HPDE6-E6E7 (cell line): ENCODE results near the gene KARS1.
A peak's percentile ranks its signal among the peaks of the same experiment; 100 is the strongest.
"Not testable (repeated sequence)": the region's sequence is repeated elsewhere in the genome, so short reads cannot be mapped to it uniquely, and the experiment has no call there.

Experiments used
- DNase-seq: peaks from one replicate; pipeline ENCODE4 v3.0.0; 2011; ENCODE audit warnings: missing footprints; ENCODE audit errors: extremely low spot score

The KARS1 gene

DNA sequence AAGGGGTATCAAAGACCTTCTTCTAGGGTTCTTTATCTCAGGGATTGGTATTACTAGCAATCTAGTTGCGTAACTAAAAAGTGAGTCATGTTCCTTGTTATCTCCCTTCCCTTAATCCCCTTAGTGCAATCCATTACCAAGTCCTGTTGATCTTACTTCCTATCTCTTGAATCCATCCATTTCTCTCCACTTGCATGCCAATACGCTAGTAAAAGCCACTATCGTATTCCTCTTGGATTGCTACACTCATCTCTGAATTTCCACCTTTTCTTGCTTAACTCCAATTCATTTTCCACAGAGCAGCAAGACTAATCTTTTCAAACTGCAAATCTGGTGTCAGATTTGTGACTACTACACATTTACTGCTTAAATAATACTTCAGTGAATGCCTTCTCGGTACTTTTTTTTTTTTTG lies 22.5 kb downstream of the KARS1 start:
- DNase-seq = peak; percentile 17

DNA sequence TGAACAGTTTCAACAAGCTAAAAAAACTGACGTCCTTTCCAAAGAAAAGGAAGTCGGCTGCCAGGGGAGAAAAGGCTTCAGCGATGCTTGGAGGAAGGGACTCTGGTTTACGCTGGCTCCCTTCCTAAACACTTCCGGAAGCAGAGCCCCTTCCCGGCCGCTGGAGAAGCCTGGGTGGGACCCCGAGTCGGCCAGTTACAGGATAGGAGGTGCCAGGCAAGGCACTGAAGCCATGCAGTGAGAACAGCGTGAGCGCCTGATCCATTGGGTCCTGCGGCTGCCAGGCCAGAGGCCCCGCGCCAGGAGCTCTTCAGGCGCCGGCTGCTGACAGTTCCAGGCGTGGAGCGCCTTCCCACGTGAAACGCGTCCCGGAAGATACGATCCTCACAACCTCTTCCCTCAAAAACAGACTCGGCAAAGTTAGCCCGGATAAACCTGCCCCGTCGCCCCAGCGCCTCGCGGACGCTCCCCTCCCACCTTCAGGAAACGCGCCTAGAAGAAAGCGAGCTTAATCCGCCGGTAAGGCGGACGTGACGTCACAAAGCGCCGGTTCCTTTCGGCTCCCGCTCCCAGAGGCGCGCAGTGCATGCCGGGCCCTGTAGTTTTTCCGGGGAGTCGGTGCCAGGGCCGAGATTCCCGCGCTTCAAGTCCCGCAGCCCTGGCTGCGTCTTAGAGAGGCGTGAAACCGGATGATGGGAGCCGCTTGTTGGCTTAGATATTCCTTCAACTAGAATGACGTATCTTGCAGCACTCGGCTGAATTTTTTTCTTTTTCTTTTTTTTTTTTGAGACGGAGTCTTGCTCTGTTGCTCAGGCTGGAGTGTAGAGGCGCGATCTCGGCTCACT lies 24.5 kb downstream of the KARS1 start, which contains the start of gene ADAT1:
TSS of gene ADAT1 (minus strand) at position 521 of the 845 bp plus-strand sequence. CDS start 2,482 bp downstream, outside the sequence.
- DNase-seq = peak; percentile 98

DNA sequence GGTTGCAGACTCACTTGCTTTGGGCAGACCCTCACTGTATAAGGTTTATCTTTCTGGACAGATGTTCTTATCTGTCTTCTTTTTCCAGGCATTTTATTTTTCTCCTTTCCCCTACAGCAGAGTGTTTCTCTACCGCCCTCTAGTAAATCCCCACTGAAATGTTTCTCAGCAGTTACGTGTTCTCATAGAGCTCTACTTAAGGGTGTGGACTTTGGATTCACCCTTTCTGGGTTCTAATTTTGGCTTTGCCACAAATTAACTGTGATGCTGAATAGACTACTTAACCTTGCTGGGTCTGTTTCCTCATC lies 26.3 kb downstream of the KARS1 start:
- peak; percentile 23 for DNase-seq

DNA sequence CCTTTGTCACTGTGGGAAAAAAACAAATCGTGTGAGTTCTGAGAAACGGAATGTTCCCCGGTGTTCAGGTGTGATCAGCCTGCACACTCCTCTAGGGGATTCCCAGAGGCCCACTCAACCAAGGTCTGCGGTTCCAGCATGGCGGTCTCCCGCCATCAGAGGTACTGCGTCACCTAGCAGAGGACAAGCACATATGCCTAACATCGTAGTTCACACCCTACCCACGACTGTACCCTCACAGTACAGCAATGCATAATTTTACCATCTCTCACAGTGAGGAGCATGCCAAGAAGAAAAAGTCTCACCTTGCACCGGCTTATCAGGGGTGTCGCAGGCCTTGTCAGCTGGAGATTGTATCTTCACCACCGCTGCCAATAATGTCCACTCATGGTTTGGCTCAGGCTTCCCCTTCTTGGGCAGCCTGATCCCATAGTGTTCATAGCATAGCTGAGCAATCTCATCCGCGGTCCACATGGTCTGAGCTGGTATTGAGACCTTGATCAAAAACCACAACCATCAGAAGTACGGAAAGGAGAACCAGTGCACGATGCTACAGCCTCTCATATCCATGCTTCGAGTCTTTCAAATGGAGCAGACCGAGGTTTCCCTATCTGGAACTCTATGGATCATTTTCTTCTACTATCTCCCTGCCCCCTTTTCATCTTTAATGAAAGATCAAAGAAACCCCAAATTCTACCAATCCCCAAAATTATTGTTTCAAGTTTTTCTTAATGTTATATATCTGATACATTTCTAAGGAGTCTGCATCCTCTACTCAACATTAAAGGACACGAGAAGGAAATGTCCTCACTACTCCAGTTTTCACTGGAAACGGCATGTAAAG lies 26.9 kb downstream of the KARS1 start:
- DNase-seq = no peak

DNA sequence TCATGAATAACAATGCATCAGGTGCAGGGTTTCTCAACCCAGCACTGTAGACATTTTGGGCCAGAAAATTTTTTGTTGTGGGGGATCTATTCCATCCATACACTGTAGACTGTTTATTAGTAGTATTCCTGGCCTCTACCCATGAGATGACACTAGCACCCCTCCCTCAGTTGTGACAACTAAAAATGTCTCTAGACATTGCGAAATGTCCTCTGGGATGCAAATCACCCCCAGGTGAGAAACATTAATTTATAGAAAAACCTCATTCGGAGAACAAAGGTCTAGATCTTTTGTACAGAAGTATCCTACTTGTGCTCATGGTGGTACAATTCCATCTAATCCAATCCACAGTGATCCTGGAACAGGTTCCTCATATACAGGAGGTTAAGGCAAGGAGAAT lies 28.7 kb downstream of the KARS1 start:
- DNase-seq = no peak

DNA sequence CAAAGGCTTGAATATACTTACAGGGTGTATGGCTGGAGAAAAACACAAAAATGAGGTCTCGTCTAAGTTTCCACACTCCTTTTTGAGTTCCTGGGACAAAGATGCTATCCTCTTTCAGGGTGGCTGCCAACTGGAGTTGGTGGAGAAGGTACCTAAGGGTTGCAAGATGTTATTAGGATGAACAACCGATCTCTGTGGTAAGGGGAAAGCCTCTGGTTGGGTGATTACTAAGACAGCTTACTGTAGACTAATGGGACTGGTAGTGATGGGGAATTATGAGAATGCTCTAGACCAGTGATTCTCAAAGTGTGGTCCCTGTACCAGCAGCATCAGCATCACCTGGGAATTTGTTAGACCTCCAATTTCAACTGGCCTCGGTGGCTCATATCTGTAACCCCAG lies 30.3 kb downstream of the KARS1 start:
- no peak for DNase-seq

DNA sequence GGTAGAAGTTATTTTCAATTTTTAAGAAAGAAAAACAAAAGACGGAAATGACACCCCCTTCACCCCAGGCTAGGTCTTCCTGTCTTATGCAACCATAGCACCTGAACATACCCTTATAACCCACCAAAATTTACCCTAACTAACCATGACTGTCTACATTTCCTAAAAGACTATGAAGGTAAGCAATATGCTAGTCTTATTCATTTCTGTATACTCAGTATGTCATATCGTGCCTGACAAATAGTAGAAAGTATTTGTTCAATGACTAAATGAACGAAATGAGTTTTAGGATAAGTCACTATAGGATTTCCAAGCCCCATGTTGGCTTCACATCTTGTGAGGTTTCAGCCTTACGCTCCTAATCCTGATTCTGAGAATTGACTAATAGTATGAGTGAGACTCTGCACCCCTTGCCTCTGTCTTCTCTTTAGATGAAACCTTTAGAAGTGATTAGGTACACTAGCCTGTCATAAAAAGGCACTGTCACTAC lies 30.9 kb downstream of the KARS1 start:
- no peak for DNase-seq

DNA sequence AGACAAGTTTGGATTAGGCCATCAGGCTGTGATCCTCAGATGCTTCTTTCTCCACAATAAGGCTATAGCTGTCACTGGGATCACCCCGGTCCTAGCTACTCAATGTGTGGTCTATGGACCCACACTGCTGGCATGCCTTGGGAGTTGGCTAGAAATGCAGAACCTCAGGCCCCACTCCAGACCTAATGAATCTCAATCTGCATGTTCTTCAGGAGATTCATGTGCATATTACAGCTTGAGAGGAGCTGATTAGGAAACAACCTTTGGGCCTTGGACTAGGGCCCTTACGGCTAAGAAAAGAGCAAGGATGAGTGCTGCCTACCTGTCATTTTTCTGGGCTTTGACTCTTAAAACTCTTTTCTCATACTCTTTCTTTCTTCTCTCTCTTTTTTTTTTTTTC lies 31.8 kb downstream of the KARS1 start:
- no peak for DNase-seq

DNA sequence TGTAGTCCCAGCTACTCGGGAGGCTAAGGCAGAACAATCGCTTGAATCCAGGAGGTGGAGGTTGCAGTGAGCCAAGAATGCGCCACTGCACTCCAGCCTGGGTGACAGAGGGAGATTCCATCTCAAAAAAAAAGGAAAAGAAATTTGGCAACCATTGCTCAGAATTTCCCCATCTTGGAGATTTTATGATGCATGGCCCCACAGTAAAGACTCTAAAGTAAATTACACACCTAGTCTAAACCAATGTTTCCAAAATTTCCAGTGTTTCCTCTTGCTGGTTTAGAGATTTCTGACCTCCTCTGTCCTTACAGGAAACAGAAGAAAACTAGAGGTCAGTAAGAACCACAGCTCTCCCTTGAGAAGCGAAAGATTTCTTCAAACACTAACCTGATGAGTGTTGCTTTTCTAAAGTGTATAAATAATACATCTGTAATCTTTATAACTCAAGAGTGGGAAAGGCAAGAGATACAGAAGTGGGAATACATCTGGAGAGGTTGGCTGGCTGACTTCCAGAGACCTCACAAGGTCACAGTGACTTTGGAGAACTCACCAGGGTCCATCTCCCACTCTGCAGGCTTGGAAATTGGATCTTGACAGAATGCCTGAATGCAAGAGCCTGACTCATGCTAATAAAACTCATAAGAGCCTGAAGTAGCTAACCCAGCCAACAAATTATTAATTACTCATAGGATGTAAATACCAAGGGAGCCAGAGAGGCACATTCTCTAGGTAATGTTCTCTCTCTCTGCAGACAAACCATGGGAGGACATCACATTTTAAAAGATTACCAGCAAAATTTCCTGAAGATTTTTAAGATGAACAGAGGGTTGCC lies 33.2 kb downstream of the KARS1 start:
- DNase-seq = no peak

DNA sequence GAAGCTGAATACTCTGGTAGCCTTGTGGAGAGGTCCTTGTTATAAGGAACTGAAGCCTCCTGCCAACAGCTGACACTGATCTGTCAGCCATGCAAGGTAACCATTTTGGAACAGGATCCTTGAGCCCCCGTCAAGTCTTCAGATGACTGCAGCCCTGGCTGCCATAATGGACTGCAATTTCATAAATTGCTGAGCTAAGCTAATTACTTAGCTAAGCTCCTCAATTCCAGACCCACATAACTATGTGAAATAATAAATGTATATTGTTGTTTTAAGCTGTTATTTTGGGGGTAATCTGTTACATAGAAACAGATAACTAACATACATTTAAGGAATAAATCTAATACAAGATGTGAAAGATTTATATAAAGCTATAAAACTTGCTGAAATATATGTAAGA lies 41.0 kb downstream of the KARS1 start:
- DNase-seq = no peak

DNA sequence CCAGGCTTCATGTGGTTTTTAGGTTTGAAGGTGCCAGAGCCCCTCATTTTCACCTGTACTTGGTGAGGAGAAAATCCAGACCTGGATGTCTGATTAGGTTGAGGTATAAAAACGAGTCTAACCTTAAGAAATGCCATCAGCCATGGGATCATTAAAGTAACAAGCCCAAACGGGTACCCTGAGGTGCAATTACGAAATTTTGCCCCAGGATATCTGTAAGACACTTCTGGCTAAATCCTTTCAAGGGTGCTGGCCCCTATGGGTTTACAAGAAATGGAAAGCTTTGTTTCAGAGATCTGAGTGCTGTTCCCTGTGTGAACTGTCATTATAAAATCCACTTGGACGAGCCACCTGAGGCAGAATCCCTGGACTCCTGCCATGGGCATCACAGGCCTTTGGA lies 44.2 kb downstream of the KARS1 start:
- no peak for DNase-seq

DNA sequence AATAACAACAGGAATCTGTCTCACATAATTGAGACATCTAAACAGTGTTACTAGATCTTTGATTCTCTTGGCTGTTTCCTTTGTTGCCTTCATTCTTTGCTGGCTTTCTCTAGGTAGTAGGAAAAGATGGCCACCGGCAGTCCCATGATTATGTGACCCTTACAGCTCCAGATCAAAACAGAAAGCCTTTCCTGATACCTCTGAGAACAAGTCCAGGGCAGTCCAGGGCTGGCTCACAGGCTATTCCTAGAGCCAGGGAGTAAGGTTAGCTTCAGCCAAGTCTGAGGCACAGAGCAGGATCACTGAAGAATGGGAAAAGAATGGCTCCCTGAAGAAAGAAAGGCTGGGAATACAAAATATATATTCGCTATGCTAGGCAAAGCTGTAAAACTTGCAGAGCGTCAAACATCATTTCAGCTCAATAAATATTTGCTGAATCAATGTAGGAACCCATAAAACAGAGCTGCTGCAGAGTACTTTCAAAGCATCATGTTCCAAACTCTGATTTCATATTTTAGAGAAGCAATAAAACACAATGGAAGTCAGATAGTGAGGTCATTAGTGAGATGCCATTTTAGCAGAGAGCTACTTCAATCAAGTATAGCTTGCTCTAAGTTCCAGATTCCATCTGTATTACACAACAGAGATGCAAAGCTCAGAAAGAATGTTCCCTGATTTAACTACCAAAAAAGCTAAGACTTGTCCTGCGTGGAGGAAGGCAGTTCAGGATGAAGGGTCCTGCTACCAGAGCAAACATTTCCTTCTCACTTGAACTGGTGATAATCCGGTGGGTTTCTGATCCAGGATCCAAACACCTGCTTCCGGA lies 47.8 kb downstream of the KARS1 start:
- no peak for DNase-seq

DNA sequence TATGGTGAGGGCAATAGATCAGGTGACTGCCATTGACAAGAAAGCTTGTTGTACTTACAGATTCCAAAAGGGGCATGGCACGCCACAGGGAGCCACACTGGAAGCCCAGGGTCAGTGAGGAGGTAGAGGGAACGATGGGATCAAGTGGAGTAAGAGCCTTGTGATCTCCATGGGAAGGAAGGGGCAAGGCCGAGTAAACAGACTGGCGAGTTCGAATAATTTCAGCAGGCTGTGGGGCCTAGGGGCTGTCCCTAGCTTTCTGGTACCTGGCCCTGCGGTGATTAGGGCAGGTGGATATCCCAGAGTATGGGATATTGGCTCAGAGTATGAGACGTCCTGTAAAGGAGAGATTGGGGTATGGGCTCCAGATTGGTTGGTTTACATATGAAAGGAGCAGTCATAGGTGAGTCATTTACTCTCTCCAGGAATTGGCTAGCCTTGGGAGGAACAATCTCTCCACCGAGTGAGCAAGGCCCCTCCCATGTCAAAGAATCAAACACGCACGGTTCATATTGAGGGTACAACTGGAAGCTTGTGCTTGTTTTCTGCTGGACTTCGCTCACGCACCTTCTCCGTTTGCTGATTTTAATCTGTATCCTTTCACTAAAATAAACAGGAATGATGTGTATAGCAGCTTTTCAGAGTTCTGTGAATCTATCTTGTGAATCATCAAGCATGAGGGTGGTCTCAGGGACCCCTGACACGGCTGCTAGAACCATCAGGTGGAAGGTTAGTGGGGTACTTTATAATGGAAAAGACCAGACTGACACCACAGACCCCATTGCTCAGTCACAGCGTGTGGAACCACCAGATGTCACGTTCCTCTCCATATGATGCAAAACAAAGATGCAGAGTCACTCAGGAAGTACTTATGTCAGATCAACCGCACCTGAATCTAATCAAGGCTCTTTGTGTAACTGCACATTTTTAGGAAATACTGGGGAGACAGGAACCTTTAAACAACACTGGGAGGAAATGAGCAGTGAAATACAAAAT lies 53.3 kb downstream of the KARS1 start:
- peak; percentile 89 for DNase-seq

DNA sequence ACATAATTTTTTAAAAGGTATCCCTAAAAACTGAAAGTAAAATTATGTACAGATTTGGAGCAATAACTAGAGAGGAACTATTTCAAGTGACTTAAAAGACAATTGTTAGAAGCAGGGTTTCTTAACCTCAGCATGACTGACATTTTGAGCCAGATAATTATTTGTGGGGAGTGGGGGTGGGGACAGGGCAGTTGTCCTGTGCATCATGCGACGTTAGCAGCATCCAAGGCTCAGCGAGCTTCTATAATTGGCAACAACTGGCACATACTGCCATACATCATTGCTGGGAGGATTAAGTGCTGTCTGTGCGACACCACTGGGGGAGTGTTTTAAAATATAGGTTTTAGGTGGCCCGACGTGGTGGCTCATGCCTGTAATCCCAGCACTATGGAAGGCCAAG lies 54.2 kb downstream of the KARS1 start:
- no peak for DNase-seq

DNA sequence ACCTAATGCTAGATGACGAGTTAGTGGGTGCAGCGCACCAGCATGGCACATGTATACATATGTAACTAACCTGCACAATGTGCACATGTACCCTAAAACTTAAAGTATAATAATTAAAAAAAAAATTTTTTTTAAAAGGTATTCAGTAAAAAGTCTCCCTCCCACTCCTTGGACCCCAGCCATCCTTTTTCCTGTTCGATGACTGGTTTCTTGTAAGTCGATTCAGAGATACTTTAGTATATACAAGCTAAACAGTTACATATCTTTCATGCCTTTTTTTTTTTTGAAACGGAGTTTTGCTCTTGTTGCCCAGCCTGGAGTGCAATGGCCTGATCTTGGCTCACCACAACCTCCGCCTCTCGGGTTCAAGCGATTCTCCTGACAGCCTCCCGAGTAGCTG lies 55.5 kb downstream of the KARS1 start:
- DNase-seq = not testable (repeated sequence)

DNA sequence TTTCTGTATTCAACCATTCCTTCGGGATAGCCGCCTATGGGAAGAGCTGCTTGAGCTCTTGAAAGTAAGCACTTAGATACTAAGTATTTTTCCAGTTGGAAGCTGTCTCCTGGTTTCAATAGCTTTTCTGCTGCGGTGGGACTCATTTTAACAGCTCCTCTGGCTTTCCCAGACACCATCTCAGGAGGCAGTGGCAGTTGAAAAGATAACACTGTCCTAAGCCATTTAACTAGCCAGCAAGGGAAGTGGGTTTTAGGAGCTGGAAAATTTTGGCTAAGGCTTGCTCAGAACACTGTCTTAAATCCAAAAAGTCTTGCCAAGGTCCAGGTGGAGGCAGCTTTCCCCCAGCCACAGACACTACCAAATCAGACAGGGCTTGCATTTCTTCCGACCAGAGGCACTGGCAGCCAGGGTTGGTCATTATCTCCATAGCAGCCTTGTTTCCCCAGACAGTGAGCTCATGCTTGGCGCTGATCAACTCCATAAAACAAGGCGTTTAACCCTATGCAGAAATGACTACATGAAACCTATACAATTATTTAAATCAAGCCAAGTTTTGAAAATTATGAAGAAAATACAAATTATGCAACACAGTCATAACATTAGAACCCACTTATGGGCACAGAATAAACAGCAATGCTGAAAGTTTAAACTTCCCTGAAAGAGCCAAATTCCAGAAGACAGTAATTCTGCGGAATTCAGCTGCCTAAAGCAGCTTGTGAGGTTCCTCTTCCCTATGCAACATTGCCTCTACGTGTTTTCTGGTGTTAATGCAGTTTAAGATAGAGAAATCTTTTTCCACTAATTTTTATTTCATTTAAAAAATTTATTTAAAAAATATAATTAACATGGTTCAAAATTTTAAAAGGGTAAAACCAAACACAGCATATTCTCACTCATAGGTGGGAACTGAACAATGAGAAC lies 56.3 kb downstream of the KARS1 start:
- DNase-seq = no peak

DNA sequence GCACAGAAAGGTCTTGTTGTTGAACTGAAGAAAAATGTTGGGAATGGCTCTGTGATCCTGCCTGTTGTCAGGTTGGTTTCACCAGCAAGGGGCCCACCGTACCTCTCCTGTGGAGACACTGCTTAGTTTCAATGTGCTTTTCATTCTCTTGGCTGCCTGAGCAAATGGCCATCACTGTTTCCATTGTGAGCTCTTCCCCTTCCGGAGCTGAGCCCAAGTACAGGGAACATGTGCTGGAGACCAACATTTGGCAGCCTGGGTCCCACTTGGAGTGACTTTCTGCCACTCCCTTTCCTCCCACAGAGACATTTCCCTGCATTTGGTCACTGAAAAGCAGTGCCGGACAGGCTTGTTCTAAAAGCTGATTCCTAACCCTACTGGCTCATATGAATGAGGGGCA lies 58.2 kb downstream of the KARS1 start:
- no peak for DNase-seq

DNA sequence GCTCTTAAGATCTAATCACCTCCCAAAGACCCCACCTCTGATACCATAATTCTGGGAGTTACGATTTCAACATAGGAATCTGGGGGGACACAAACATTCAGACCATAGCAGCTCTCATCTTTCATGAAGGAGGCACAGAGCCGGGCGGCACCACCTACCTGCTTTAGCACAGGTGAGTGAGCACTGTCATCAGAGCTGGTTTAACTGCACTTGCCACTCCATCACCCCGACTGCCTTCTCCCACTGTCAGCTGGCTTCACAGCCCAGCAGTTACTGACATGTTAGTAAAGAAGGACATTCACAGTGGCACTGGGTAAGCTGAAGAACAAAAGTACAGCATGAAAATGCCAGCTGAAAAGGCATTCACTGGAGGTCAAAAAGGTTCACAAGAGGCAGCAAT lies 58.7 kb downstream of the KARS1 start:
- DNase-seq = no peak

DNA sequence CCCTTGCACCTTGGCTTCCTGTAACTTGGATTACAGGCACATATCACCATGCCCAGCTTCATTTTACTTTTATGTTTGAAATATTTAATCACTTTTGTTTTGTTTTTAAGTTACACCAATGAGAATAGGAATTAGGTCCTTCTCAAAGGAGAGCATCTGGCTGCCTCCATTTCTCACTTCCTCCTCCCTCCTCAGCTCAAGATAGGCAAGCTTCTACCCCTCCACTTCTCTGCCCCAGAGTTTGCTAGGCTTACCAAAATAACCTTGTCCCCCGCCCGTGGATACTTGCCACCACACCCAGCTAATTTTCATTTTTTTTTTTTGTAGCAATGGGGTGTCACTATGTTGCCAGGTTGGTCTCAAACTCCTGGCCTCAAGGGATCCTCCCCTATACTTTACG lies 63.4 kb downstream of the KARS1 start:
- no peak for DNase-seq
